ENCODE measurements around the gene NMBR. TPM values are rescaled to one million over a fixed set of nuclear protein-coding genes. Genes with fewer than 3 reads are reported as not detected.

The NMBR gene
- total and polyA plus RNA-seq, 2 of the 8 experiments (the other 6 are each of a cell fraction or from before 2014, with no cell fraction given) = 0.08 TPM; not detected in 1

DNA sequence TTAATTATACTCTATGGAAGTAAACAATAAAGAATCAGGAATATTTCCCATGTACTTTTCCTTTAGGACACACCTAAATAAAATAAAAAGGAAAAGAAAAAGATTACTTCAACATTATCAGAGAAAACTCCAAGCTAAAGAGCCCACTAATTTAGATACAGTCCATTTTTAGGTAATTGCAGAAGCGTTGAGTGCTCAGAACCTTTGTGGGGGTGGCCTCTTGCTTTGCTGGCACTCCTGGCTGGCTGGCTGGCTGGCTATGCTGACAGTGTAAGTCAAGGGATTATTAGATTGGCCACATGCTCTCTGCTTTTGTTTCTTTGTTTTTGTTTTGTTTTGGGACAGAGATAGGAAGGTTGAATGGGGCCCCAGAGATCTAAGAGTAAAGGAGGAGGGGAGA, 14.3 kb downstream of the NMBR start, which contains the start of gene GJE1:
GJE1 (plus strand) TSS at position 301 of the 400 bp plus-strand sequence. CDS start 234 bp downstream, outside the sequence.
- no peaks in the 10 kb centered on the region for H3K79me1 ChIP-seq (ENCODE audit: low read depth, low read length)
- no peaks in the 10 kb centered on the region for H3K27me3 ChIP-seq (replicated peaks in 1 of 4; ENCODE audit: control insufficient read depth in 3 of 4, extremely low read depth in 1 of 4, insufficient read depth in 3 of 4, low read length in 3 of 4)
- H3K14ac ChIP-seq (ENCODE audit: insufficient read length) = no peak within 1 kb of the TSS
- H3K4me2 ChIP-seq (ENCODE audit: insufficient read depth in 1 of 2, low read depth in 2 of 2, low read length in 2 of 2) = no peak within 1 kb of the TSS
- H3K36me3 ChIP-seq (ENCODE audit: control insufficient read depth in 2 of 4, insufficient read depth in 4 of 4, low read length in 3 of 4) = no peaks in the 10 kb centered on the region
- FAIRE-seq = no peak
- H2AFZ ChIP-seq (ENCODE audit: low read length) = peak within 1 kb of the TSS; percentile 72; the same call in 1 of the 2 replicates
- CTCF ChIA-PET (ENCODE audit: partially characterized antibody) = interaction anchor here (1.3 kb wide), 1 partner anchor 14 kb away, joined by 5 read pairs; the partner anchor contains the start of genes NMBR and VTA1
- POLR2A ChIA-PET (ENCODE audit: partially characterized antibody) = no interaction called here
- H3K56ac ChIP-seq (replicated peaks; ENCODE audit: insufficient read length, low read depth, low read length) = no peak within 1 kb of the TSS
- no peaks in the 10 kb centered on the region for H4K20me1 ChIP-seq (replicated peaks in 1 of 2; ENCODE audit: control insufficient read depth in 1 of 2, insufficient read depth in 2 of 2, low read length in 2 of 2)
- H3K79me2 ChIP-seq (ENCODE audit: control insufficient read depth in 1 of 2, insufficient read depth in 2 of 2, low read length in 2 of 2) = no peaks in the 10 kb centered on the region
- no peak within 1 kb of the TSS for H2AK5ac ChIP-seq (ENCODE audit: low read depth, low read length)
- H3K18ac ChIP-seq (ENCODE audit: extremely low read depth, low read length) = no peak within 1 kb of the TSS
- no peak within 1 kb of the TSS for H2BK20ac ChIP-seq (ENCODE audit: low read length)
- TF ChIP-seq CBX8 (IDR thresholded peaks at IDR 0.05; ENCODE audit: borderline replicate concordance, low read depth, low read length) (no peak), JUND (IDR thresholded peaks at IDR 0.05; ENCODE audit: low read length) (no peak), SIRT6 (IDR thresholded peaks at IDR 0.05; ENCODE audit: low read length) (no peak), SIN3A (conservative IDR thresholded peaks at IDR 0.05 in 1 of 2, IDR thresholded peaks at IDR 0.05 in 1 of 2; ENCODE audit: low read depth in 1 of 2, low read length in 2 of 2) (no peak), MAFK (IDR thresholded peaks at IDR 0.05; ENCODE audit: low read depth, low read length) (no peak), RNF2 (IDR thresholded peaks at IDR 0.05; ENCODE audit: borderline replicate concordance, low read depth, low read length, missing control alignments, poor library complexity, severe bottlenecking) (no peak), CBX5 (IDR thresholded peaks at IDR 0.05; ENCODE audit: low read depth, low read length) (no peak), JUN (IDR thresholded peaks at IDR 0.05; ENCODE audit: low read depth, low read length) (no peak)
- no peak within 1 kb of the TSS for H3K23ac ChIP-seq (ENCODE audit: insufficient read length)
- DNase-seq (ENCODE audit: low read depth in 1 of 2, low spot score in 2 of 2) = no peak
- no peak within 1 kb of the TSS for H2BK5ac ChIP-seq (ENCODE audit: low read depth, low read length)
- H4K91ac ChIP-seq (replicated peaks; ENCODE audit: insufficient read length, low read length) = no peak within 1 kb of the TSS
- H3K27ac ChIP-seq (ENCODE audit: low read depth, low read length) = no peak within 1 kb of the TSS
- 76% methylated on average over 1 of the region's 1 CpG; no CpG with 5 or more reads in 1 of the 2 experiments for WGBS, 2 experiments (ENCODE audit: extremely low coverage in 1 of 2, insufficient coverage in 1 of 2, insufficient read length in 1 of 2, insufficient replicate concordance in 2 of 2, low coverage in 1 of 2, low lambda C conversion rate in 2 of 2, missing lambda C conversion rate in 1 of 2)
- H2BK12ac ChIP-seq (ENCODE audit: low read depth, low read length) = no peak within 1 kb of the TSS
- no peaks in the 10 kb centered on the region for H3K9me3 ChIP-seq (ENCODE audit: insufficient read depth in 2 of 2, low read depth in 1 of 2, low read length in 1 of 2)
- no peak within 1 kb of the TSS for H2BK120ac ChIP-seq (replicated peaks; ENCODE audit: low read depth, low read length)
- H3K4me1 ChIP-seq (replicated peaks in 1 of 4; ENCODE audit: control insufficient read depth in 3 of 4, insufficient read depth in 4 of 4, low read length in 3 of 4) = no peaks in the 10 kb centered on the region
- no peak within 1 kb of the TSS for H4K5ac ChIP-seq (ENCODE audit: insufficient read length, low read depth, low read length)
- no peaks in the 10 kb centered on the region for H3K23me2 ChIP-seq (ENCODE audit: low read depth, low read length)
- no peak within 1 kb of the TSS for H3K4ac ChIP-seq (replicated peaks; ENCODE audit: insufficient read length, low read depth, low read length)
- no peak within 1 kb of the TSS for H3K4me3 ChIP-seq (ENCODE audit: extremely low read depth in 1 of 4, insufficient read depth in 2 of 4, low read depth in 3 of 4, low read length in 4 of 4)
- no peak within 1 kb of the TSS for H2BK15ac ChIP-seq (ENCODE audit: low read length)
- H3K9ac ChIP-seq (replicated peaks in 1 of 4; ENCODE audit: extremely low read depth in 1 of 4, low read depth in 3 of 4, low read length in 3 of 4) = no peak within 1 kb of the TSS
- H4K8ac ChIP-seq (ENCODE audit: extremely low read depth, insufficient read depth, low read length) = no peak within 1 kb of the TSS

Data from H1 (cell line).